HepG2 (cell line): ENCODE data around the gene TRMT1L. TPM values are rescaled to one million over a fixed set of nuclear protein-coding genes. Genes with fewer than 3 reads are reported as not detected.

Experiments
- FOXA1 ChIP-seq, 2 experiments: fragments of 450-650 bp in 1 of 2; sonication (generic) in 1 of 2; formaldehyde crosslinking in 1 of 2; IDR thresholded peaks; 2 replicates each; pipeline versions ENCODE4 v1.4.0 to v1.6.1; 2016 to 2020; ENCODE audit warnings: missing genetic modification reagents in 1 of 2
- GATA4 ChIP-seq: sonication (generic); IDR thresholded peaks from 2 replicates; pipeline ENCODE4 v1.6.1; 2016; ENCODE audit warnings: antibody characterized with exemption, low read depth, borderline replicate concordance
- HOXA9 ChIP-seq: sonication (generic); formaldehyde crosslinking; IDR thresholded peaks from 2 replicates; pipeline ENCODE4 v1.8.1; 2022; ENCODE audit warnings: missing genetic modification reagents, mild to moderate bottlenecking, moderate library complexity, borderline replicate concordance
- ISX ChIP-seq: sonication (generic); formaldehyde crosslinking; conservative IDR thresholded peaks from 2 replicates; pipeline ENCODE4 v1.5.0; 2020; ENCODE audit warnings: missing genetic modification reagents
- KLF15 ChIP-seq: sonication (generic); formaldehyde crosslinking; IDR thresholded peaks from 2 replicates; pipeline ENCODE4 v1.8.1; 2023; ENCODE audit warnings: borderline replicate concordance, mild to moderate bottlenecking, inconsistent platforms, missing genetic modification reagents, mixed read lengths
- MATR3 ChIP-seq: sonication (generic); formaldehyde crosslinking; IDR thresholded peaks from 2 replicates; pipeline ENCODE4 v1.4.0; 2020; ENCODE audit warnings: missing genetic modification reagents
- MIER2 ChIP-seq: IDR thresholded peaks from 2 replicates; pipeline ENCODE4 v1.6.1; 2016; ENCODE audit warnings: missing biosample characterization, missing genetic modification reagents
- RFX5 ChIP-seq: IDR thresholded peaks from 2 replicates; pipeline ENCODE4 v1.6.1; 2011; ENCODE audit warnings: low read depth, low read length, improper control_type of control experiment
- SETDB1 ChIP-seq: sonication (generic); formaldehyde crosslinking; IDR thresholded peaks from 2 replicates; pipeline ENCODE4 v1.5.1; 2020; ENCODE audit warnings: missing genetic modification reagents, mild to moderate bottlenecking, borderline replicate concordance
- U2AF2 ChIP-seq: fragments of 200-400 bp; formaldehyde crosslinking; IDR thresholded peaks from 2 replicates; pipeline ENCODE4 v1.6.1; 2017; ENCODE audit warnings: low read depth, mild to moderate bottlenecking, low read length
- YY1 ChIP-seq: IDR thresholded peaks from 2 replicates; pipeline ENCODE4 v1.6.1; 2011; ENCODE audit warnings: low read length, low read depth, moderate library complexity, mild to moderate bottlenecking; ENCODE audit not compliant: insufficient read depth, insufficient replicate concordance
- ZFP37 ChIP-seq: sonication (generic); formaldehyde crosslinking; IDR thresholded peaks from 2 replicates; pipeline ENCODE4 v1.4.0; 2020; ENCODE audit warnings: missing genetic modification reagents, borderline replicate concordance
- ZNF343 ChIP-seq: sonication (generic); formaldehyde crosslinking; IDR thresholded peaks from 2 replicates; pipeline ENCODE4 v1.4.0; 2020; ENCODE audit warnings: mild to moderate bottlenecking, missing genetic modification reagents
- ZSCAN9 ChIP-seq: IDR thresholded peaks from 2 replicates; pipeline ENCODE4 v1.6.1; 2016; ENCODE audit warnings: borderline replicate concordance
- polyA plus RNA-seq, 8 experiments: library from polyadenylated mRNA; depleted of rRNA in 3 of 8; stranded (reverse) in 7 of 8; unstranded in 1 of 8; fragments of >200 nt; fragmentation: Illumina TruSeq in 4 of 8; extraction: Trizol in 4 of 8; gene quantifications; 2 replicates each; pipeline versions ENCODE4 v1.2.1 to v1.2.3, GENCODE V29; 2011 to 2016; ENCODE audit warnings: low read depth in 4 of 8, missing spikeins in 1 of 8, mixed read lengths in 1 of 8; ENCODE audit not compliant: insufficient read depth in 1 of 8
- total RNA-seq, 5 experiments: library from RNA; depleted of rRNA; stranded (reverse); fragments of >200 nt; fragmentation: Illumina TruSeq; extraction: Trizol; gene quantifications; 2 replicates each; pipeline ENCODE4 v1.2.3, GENCODE V29; 2016; ENCODE audit warnings: low read depth in 1 of 5
- TF ChIP-seq, protein P1 (sequence below): IDR thresholded peaks from 2 replicates; pipeline ENCODE4 v1.6.1; 2012; ENCODE audit warnings: low read length, improper control_type of control experiment
- TF ChIP-seq, protein P2 (sequence below): sonication (generic); formaldehyde crosslinking; IDR thresholded peaks from 2 replicates; pipeline ENCODE4 v1.5.1; 2020; ENCODE audit warnings: missing genetic modification reagents, mild to moderate bottlenecking, borderline replicate concordance
- TF ChIP-seq, protein P3 (sequence below): sonication (generic); formaldehyde crosslinking; IDR thresholded peaks from 2 replicates; pipeline ENCODE4 v1.4.0; 2020; ENCODE audit warnings: missing genetic modification reagents
- TF ChIP-seq, protein P4 (sequence below): sonication (generic); formaldehyde crosslinking; IDR thresholded peaks from 2 replicates; pipeline ENCODE4 v1.5.1; 2020; ENCODE audit warnings: mild to moderate bottlenecking, missing genetic modification reagents, moderate library complexity

TRMT1L gene
- total and polyA plus RNA-seq, 2 of the 13 experiments (the other 11 are each of a cell fraction or from before 2014, with no cell fraction given) = 17.9 to 19.2 TPM

DNA sequence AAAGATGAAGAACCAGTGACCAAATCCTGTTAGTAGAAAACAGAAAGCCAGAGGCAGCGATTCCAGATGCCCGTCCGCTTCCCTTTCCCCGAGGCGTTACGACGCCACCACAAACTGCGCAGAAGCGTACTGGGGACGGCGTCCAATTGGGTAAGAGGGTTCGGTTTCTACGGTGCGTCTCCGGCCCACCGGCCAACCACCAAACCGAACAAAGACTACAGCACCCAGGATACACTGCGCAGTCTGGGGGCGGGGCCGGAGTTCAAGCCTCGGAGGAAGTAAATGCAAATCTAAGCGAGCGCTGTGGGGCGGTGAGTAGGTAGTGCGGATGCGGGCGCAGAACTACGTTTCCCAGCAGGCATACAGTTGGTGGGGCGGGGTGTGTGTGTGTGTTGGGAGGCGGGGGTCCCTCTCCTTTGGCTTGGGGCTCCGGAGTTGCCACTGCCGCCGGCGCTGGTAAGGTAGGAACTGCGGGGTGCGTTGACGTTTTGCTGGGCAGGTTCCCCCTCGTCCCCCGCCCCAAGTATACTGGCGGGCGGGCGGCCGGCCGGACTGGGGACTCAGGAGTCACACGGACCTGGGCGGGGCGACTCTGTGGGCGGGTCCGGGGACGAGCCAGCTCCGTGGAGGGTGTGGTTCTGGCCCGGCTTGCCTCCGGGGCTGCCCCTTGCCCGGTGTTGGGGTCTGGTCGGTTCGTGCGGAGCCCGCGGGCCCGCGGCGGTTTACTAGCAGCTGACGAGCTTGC, at the start of gene TRMT1L, which contains the start of gene SWT1 (continued):
- TF ChIP-seq HOXA9 (CRISPR knock-in tag) (no peak), RFX5 (peak; percentile 68; the same call in 1 of the 2 replicates), SETDB1 (CRISPR knock-in tag) (no peak), KLF15 (0 out of 2 replicates have a peak, but pooled peaks have one; percentile 16), ZSCAN9 (CRISPR knock-in tag) (no peak), GATA4 (no peak), ISX (0 out of 2 replicates have a peak, but pooled peaks have one; percentile 62), U2AF2 (no peak), MATR3 (no peak), ZNF343 (CRISPR knock-in tag) (peak; percentile 63), YY1 (no peak), ZFP37 (CRISPR knock-in tag) (0 out of 2 replicates have a peak, but pooled peaks have one; percentile 34), FOXA1 (IDR thresholded peaks at IDR 0.05) (no peak), FOXA1 (CRISPR knock-in tag; IDR thresholded peaks at IDR 0.05) (no peak), MIER2 (CRISPR knock-in tag) (peak; percentile 24; the same call in 1 of the 2 replicates)
- TF ChIP-seq, protein P1, sequence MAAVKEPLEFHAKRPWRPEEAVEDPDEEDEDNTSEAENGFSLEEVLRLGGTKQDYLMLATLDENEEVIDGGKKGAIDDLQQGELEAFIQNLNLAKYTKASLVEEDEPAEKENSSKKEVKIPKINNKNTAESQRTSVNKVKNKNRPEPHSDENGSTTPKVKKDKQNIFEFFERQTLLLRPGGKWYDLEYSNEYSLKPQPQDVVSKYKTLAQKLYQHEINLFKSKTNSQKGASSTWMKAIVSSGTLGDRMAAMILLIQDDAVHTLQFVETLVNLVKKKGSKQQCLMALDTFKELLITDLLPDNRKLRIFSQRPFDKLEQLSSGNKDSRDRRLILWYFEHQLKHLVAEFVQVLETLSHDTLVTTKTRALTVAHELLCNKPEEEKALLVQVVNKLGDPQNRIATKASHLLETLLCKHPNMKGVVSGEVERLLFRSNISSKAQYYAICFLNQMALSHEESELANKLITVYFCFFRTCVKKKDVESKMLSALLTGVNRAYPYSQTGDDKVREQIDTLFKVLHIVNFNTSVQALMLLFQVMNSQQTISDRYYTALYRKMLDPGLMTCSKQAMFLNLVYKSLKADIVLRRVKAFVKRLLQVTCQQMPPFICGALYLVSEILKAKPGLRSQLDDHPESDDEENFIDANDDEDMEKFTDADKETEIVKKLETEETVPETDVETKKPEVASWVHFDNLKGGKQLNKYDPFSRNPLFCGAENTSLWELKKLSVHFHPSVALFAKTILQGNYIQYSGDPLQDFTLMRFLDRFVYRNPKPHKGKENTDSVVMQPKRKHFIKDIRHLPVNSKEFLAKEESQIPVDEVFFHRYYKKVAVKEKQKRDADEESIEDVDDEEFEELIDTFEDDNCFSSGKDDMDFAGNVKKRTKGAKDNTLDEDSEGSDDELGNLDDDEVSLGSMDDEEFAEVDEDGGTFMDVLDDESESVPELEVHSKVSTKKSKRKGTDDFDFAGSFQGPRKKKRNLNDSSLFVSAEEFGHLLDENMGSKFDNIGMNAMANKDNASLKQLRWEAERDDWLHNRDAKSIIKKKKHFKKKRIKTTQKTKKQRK = no peak
- TF ChIP-seq, protein P2, sequence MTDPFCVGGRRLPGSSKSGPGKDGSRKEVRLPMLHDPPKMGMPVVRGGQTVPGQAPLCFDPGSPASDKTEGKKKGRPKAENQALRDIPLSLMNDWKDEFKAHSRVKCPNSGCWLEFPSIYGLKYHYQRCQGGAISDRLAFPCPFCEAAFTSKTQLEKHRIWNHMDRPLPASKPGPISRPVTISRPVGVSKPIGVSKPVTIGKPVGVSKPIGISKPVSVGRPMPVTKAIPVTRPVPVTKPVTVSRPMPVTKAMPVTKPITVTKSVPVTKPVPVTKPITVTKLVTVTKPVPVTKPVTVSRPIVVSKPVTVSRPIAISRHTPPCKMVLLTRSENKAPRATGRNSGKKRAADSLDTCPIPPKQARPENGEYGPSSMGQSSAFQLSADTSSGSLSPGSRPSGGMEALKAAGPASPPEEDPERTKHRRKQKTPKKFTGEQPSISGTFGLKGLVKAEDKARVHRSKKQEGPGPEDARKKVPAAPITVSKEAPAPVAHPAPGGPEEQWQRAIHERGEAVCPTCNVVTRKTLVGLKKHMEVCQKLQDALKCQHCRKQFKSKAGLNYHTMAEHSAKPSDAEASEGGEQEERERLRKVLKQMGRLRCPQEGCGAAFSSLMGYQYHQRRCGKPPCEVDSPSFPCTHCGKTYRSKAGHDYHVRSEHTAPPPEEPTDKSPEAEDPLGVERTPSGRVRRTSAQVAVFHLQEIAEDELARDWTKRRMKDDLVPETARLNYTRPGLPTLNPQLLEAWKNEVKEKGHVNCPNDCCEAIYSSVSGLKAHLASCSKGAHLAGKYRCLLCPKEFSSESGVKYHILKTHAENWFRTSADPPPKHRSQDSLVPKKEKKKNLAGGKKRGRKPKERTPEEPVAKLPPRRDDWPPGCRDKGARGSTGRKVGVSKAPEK (CRISPR knock-in tag) = no peak
- TF ChIP-seq, protein P3, sequence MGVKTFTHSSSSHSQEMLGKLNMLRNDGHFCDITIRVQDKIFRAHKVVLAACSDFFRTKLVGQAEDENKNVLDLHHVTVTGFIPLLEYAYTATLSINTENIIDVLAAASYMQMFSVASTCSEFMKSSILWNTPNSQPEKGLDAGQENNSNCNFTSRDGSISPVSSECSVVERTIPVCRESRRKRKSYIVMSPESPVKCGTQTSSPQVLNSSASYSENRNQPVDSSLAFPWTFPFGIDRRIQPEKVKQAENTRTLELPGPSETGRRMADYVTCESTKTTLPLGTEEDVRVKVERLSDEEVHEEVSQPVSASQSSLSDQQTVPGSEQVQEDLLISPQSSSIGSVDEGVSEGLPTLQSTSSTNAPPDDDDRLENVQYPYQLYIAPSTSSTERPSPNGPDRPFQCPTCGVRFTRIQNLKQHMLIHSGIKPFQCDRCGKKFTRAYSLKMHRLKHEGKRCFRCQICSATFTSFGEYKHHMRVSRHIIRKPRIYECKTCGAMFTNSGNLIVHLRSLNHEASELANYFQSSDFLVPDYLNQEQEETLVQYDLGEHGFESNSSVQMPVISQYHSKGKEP = no peak
- TF ChIP-seq, protein P4, sequence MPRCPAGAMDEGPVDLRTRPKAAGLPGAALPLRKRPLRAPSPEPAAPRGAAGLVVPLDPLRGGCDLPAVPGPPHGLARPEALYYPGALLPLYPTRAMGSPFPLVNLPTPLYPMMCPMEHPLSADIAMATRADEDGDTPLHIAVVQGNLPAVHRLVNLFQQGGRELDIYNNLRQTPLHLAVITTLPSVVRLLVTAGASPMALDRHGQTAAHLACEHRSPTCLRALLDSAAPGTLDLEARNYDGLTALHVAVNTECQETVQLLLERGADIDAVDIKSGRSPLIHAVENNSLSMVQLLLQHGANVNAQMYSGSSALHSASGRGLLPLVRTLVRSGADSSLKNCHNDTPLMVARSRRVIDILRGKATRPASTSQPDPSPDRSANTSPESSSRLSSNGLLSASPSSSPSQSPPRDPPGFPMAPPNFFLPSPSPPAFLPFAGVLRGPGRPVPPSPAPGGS (CRISPR knock-in tag) = 0 out of 2 replicates have a peak, but pooled peaks have one; percentile 26
